Measurements from ENCODE around the gene CDH4. TPM values are rescaled to one million over a fixed set of nuclear protein-coding genes. Genes with fewer than 3 reads are reported as not detected.

The CDH4 gene
- total RNA-seq, 1 donor from 2014 or later: not detected

DNA sequence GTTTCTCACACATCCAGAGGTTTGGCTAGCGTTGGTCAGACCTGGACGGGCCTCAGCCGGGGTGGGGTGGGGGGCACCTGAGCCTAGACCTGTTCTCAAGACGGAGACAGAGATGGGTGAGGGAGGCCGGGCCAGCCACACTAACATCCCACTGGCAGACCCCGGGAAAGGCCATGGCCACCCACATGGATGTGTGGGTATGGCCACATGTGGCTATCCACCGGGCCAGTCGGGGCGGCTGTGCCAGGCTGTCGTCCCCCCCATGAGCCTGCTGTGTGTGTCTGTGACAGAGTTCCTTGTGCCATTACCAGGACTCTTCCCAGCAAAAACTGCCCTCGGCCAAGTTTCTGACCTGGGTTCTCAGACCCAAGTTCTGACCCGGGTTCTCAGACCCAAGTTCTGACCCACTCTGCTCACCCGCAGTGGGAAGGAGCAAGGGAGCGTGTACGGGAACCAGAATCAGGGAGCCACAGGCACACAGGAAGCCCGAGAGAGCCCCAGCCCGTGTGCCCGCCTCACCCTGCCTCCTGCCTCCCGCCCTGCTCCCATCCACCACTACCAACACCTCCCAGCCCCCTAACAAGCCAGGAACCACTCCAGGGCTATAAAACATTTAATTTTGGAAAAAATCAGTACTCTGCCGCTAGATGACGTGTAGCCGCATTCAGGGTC lies 558.1 kb downstream of the CDH4 start:
- DNase-seq (ENCODE audit: low spot score): no peak

GRCh38 chr20:61810738-61811135 lies 558.7 kb downstream of the CDH4 start:
- DNase-seq (ENCODE audit: low spot score): no peak

GRCh38 chr20:61811166-61811565 lies 559.1 kb downstream of the CDH4 start:
- DNase-seq (ENCODE audit: low spot score): no peak

- no peak for DNase-seq (ENCODE audit: low spot score)
Observed at GRCh38 chr20:61812121-61812844, 560.2 kb downstream of the CDH4 start.

DNA sequence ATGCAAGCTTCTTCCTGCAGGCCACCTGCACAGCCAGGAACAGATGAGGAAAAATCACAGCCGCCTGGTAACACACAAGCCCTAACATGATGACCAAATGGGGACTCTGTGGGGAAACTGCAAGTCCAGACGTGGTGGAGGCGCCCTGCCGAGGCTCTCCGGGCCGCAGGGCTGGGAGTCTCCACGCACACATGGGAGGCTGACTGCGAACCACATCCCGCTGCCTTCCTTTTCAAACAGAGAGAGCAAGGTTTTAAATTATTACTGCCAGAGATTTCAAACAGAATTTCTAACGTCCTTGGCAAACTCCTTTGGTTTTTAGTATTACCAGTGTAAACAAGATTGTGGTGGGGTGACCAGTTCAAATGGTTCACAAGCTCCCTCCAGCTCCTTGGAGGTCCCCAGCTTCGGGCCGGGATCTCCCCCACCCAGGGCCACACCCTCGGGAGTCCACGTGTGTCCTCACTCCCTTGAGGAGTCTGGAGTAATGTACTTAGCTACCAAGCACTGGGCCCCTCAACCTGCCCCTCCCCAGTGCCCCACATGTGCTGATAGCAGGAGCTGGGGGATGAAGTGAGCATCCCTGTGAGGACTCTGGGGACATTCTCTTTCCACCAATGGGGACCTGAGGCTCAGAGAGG lies 560.9 kb downstream of the CDH4 start:
- DNase-seq (ENCODE audit: low spot score): no peak

DNA sequence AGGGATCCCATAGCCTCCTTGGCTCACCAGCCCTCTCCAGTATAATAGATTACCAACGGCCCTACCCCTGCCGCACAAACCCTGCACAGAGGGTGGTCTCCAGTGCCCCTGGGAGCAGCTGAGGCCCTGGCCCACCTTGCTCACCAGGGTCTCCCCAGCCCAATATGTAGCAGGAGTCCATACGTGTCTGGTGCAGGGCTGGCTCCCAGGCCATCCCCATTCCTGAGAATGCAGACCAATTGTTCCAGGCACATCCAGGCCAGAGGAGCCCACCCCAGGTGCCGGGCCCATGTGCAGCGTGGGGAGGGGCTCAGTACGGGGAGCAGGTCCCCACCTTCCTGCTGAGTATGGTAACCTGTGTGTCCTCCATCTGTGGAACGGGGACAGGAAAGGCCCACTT lies 561.7 kb downstream of the CDH4 start:
- DNase-seq (ENCODE audit: low spot score): no peak

- DNase-seq (ENCODE audit: low spot score): no peak
Observed at GRCh38 chr20:61814244-61814643, 562.2 kb downstream of the CDH4 start.

DNA sequence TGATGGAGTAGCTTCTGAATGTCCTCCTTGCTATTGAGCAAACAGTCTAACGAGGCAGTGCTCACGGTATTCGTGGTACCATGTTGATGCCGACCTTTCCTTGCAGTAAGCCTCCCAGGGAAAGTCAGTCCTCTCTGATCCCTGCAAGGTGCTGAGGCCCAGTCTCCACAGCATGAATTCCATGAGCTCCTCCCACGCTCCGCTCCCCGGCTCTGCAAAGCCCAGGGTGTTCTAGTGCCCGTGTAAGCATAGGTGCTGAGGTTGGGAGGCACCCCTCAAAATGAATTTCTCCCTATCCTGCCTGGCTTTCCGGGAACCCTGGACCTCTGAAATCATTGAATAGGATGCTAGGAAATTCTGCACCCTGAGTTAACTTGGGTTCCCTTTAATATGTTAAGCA lies 562.7 kb downstream of the CDH4 start:
- no peak for DNase-seq (ENCODE audit: low spot score)

DNA sequence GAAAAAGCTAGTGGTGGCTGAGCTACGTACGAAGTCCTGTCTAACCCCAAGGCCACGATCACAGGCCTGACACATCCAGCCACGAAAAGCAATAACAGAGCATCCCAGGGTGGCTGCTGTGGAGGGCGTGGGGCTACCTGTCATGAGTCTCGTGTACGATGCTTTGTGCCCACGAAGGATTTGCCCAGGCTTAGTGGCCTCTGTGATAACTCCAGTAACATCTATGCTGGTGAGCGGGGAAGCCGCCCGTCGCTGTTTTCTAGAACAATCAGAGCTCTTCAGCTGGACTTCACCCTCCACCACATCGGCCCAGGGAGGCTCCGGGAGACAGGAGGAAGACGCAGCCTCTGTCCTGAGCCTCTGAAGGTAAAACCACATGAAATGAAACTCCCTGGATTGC lies 563.1 kb downstream of the CDH4 start:
- no peak for DNase-seq (ENCODE audit: low spot score)

GRCh38 chr20:61815678-61816077 lies 563.6 kb downstream of the CDH4 start:
- DNase-seq (ENCODE audit: low spot score): no peak

DNA sequence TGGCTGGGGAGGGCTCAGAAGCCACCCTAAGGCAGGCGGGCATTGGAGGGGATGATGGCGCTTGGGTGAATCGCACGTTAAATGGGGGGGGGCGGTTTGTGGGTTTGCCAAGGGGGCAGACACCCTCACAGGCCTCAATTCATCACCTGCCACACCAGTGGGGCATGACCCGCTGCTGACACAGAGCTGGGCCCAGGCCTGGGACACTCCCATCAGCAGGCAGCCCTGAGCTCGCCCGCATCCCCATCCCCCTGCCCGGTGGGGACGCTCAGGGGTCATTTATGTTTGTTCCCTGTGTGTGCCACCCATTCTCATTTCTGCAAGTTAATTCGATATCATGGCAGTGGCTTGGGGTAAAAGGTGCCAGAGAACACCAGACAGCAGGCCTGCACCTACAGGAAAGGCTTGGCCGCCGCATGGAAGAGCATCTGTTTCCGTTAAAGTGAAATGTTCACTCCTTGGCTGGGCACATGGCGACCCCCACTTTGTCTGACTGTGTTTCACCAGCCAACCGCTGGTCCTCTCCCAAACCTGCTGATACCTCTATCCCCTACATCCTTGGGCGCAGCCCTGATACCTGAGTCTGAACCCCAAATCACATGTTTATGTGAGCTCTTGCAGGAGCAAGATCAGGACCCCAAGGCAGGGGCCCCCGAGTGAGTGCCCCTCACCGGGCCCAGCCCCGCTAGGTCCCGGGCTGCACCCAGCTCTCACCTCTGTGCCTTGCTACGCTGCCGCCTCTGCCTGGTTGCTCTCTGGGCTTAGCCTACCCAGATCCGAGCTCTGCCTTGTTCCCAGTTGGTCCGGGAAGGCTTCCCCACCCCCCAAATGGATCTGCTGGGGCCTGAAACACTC lies 564.8 kb downstream of the CDH4 start:
- no peak for DNase-seq (ENCODE audit: low spot score)

DNA sequence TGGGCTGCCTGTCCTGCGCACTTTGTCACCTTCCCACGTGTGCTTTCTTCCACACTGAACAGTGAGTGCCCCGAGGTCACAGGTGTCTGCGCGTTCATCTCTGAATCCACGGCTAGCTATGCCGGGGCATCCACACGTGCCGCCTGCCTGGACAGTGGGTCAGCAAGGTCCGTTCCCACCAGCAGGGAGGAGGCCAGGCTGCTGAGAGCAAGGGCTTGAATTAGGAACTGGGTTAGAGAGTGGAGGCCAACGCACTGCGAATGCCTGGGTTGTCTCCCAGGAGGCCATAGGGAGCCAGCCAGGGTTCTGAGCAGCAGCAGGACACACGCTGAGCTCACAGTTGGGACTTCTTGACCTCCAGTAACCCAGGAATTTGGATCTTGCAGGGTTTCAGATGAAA lies 565.5 kb downstream of the CDH4 start:
- no peak for DNase-seq (ENCODE audit: low spot score)

- DNase-seq (ENCODE audit: low spot score): no peak
Observed at GRCh38 chr20:61818746-61819573, 566.9 kb downstream of the CDH4 start.

DNA sequence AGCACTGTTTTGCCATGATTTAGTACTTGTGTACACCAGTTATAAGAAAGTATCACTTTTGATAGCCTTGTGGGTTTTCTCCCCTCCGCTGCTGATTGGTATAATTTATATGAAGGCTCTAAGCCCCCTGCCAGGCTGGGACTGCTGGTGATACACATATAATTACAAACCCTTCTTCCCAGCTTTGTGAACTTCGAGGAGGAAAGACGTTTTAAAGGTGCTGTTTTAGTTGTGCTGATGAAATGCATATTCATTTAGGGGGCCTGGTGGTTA lies 567.4 kb downstream of the CDH4 start:
- no peak for DNase-seq (ENCODE audit: low spot score)

- no peak for DNase-seq (ENCODE audit: low spot score)
Observed at GRCh38 chr20:61819921-61820825, 568.1 kb downstream of the CDH4 start.

DNA sequence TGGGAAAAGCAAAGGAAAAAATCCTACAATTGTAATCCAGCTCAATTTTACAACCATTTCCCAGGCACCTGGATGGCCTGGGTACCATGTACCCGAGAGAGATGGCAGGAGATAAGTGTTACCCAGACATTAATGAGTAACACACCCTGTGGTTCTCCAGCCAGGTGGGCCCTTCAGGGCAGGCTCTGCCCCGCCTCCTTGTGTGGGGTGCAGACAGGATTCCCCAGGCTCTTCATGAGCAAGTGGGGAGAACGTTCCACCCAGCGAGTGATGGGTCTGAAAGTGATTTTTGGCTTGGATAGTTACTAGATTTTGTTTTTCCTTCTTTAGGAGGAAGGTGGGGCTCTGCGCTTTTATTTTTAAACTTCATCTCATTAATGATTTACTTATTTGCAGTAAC lies 569.7 kb downstream of the CDH4 start:
- no peak for DNase-seq (ENCODE audit: low spot score)

- DNase-seq (ENCODE audit: low spot score): no peak
Observed at GRCh38 chr20:61822396-61822795, 570.3 kb downstream of the CDH4 start.

GRCh38 chr20:61823242-61823641 lies 571.2 kb downstream of the CDH4 start:
- DNase-seq (ENCODE audit: low spot score): no peak

DNA sequence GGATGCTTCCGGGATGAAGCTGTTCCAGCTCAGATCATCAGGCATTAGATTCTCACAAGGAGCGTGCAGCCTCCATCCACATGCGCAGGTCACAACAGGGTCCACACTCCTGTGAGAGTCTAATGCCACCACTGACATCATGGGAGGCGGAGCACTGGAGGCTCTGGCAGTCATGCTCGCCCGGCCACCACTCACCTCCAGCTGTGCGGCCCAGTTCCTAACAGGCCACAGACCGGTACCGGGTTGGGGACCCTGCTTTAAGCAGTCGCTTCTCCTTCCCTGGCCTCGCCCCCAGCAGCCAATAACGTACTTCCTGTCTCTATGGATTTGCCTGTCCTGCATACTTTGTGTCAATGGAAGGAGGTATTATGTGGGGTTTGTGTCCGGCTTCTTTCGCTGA lies 576.8 kb downstream of the CDH4 start:
- DNase-seq (ENCODE audit: low spot score): no peak

GRCh38 chr20:61829526-61829925 lies 577.5 kb downstream of the CDH4 start:
- DNase-seq (ENCODE audit: low spot score): no peak

Data from mesenteric fat pad (tissue), 1 donor.